GM12878 (cell line): ENCODE results near the gene ACVR2A. TPM values are rescaled to one million over a fixed set of nuclear protein-coding genes. Genes with fewer than 3 reads are reported as not detected.

Experiments used
- ATAC-seq: fragments of 200-7000 bp; cut with Tn5 transposase; 3 replicates; pipeline ENCODE4 v1.9.1; 2020; ENCODE audit warnings: mild to moderate bottlenecking, moderate library complexity
- BruUV-seq: library from RNA; stranded (reverse); fragments of 400-500 nt; replicated peaks from 2 replicates; lab custom pipeline; 2021; lab: Mats Ljungman, UMichigan
- CTCF ChIA-PET: fragments of 300-600 bp; sonication (Branson Sonifier 250); formaldehyde crosslinking; extraction: SDS; loops from one replicate; lab custom pipeline; 2021; ENCODE audit warnings: inconsistent platforms; lab: Yijun Ruan, JAX
- POLR2A ChIA-PET: fragments of 350-600 bp; formaldehyde crosslinking; extraction: SDS; loops from one replicate; lab custom pipeline; 2021; ENCODE audit warnings: inconsistent platforms; lab: Charles Lee
- RAD21 ChIA-PET: fragments of 300-600 bp; sonication (Branson Sonifier 250); formaldehyde crosslinking; loops from one replicate; lab custom pipeline; 2023; ENCODE audit warnings: antibody characterized with exemption; ENCODE audit not compliant: unreplicated experiment; lab: Charles Lee
- SMC1A ChIA-PET: fragments of 300-600 bp; sonication (Branson Sonifier 250); formaldehyde crosslinking; loops from one replicate; lab custom pipeline; 2023; ENCODE audit not compliant: unreplicated experiment, uncharacterized antibody; lab: Charles Lee
- DNase-seq: peaks from one replicate; pipeline ENCODE4 v3.0.0-alpha.2; 2011; ENCODE audit warnings: low read depth, low spot score
- FAIRE-seq: peaks from 3 replicates; lab custom pipeline; 2011; peaks lifted over from hg19 to GRCh38; lab: Jason Lieb, UNC
- H2AFZ ChIP-seq: 2 replicates; pipeline ENCODE4 v1.6.0; 2011; ENCODE audit warnings: low read depth, low read length, control low read depth; ENCODE audit not compliant: control insufficient read depth
- H3K27ac ChIP-seq: 2 replicates; pipeline ENCODE4 v1.5.1; 2011; ENCODE audit warnings: control low read depth; ENCODE audit not compliant: control insufficient read depth, insufficient read depth
- H3K27me3 ChIP-seq, 2 experiments: replicated peaks in 1 of 2; 2 replicates each; pipeline versions ENCODE4 v1.6.0 to v1.6.1; 2011; ENCODE audit warnings: low read length in 1 of 2; ENCODE audit not compliant: control insufficient read depth in 2 of 2, insufficient read depth in 2 of 2
- H3K36me3 ChIP-seq, 2 experiments: 2 replicates each; pipeline ENCODE4 v1.5.1; 2011; ENCODE audit warnings: low read length in 1 of 2; ENCODE audit not compliant: control insufficient read depth in 2 of 2, insufficient read depth in 2 of 2
- H3K4me1 ChIP-seq: 2 replicates; pipeline ENCODE4 v1.6.1; 2011; ENCODE audit warnings: mild to moderate bottlenecking, low read length, moderate library complexity, mixed read lengths; ENCODE audit not compliant: control insufficient read depth, insufficient read depth
- H3K4me2 ChIP-seq: 2 replicates; pipeline ENCODE4 v1.6.0; 2011; ENCODE audit warnings: control low read depth; ENCODE audit not compliant: control insufficient read depth, insufficient read depth
- H3K4me3 ChIP-seq: fragments of 200-600 bp; sonication (generic); 2 replicates; pipeline ENCODE4 v1.5.1; 2016
- H3K79me2 ChIP-seq: 2 replicates; pipeline ENCODE4 v1.6.0; 2011; ENCODE audit warnings: low read length; ENCODE audit not compliant: control insufficient read depth, insufficient read depth
- H3K9ac ChIP-seq: 2 replicates; pipeline ENCODE4 v1.8.0; 2011; ENCODE audit warnings: low read length, control low read depth, mixed read lengths; ENCODE audit not compliant: control insufficient read depth, insufficient read depth
- H3K9me3 ChIP-seq: replicated peaks from 3 replicates; pipeline ENCODE4 v1.5.1; 2011; ENCODE audit warnings: mild to moderate bottlenecking, low read length; ENCODE audit not compliant: control insufficient read depth, insufficient read depth
- H4K20me1 ChIP-seq: 2 replicates; pipeline ENCODE4 v1.6.0; 2011; ENCODE audit not compliant: control insufficient read depth, insufficient read depth
- CREB1 ChIP-seq: IDR thresholded peaks from 2 replicates; pipeline ENCODE4 v1.6.1; 2012; ENCODE audit warnings: low read depth, mild to moderate bottlenecking, inconsistent platforms
- CTCF ChIP-seq, 3 experiments: IDR thresholded peaks in 2 of 3; conservative IDR thresholded peaks in 1 of 3; 2 replicates each; pipeline ENCODE4 v1.5.1; 2011; ENCODE audit warnings: low read depth in 3 of 3, low read length in 3 of 3, mild to moderate bottlenecking in 3 of 3, control low read depth in 2 of 3, moderate library complexity in 2 of 3, inconsistent platforms in 1 of 3, mixed read lengths in 1 of 3; ENCODE audit not compliant: control insufficient read depth in 2 of 3, insufficient read depth in 1 of 3; ENCODE audit errors: extremely low read depth in 1 of 3
- EED ChIP-seq: sonication (generic); IDR thresholded peaks from 2 replicates; pipeline ENCODE4 v1.6.1; 2016; ENCODE audit warnings: antibody characterized with exemption, low read depth
- GATAD2B ChIP-seq: fragments of 450-650 bp; conservative IDR thresholded peaks from 2 replicates; pipeline ENCODE4 v1.6.1; 2017; ENCODE audit warnings: low read depth, mild to moderate bottlenecking, moderate library complexity
- KLF5 ChIP-seq: fragments of 450-650 bp; IDR thresholded peaks from 2 replicates; pipeline ENCODE4 v1.6.1; 2014; ENCODE audit warnings: mild to moderate bottlenecking; ENCODE audit not compliant: partially characterized antibody
- LARP7 ChIP-seq: fragments of 450-650 bp; IDR thresholded peaks from 2 replicates; pipeline ENCODE4 v1.6.1; 2017; ENCODE audit warnings: mild to moderate bottlenecking
- NRF1 ChIP-seq: conservative IDR thresholded peaks from 2 replicates; pipeline ENCODE4 v1.6.1; 2011; ENCODE audit warnings: mild to moderate bottlenecking, low read depth, low read length, improper control_type of control experiment
- POLR2A ChIP-seq: IDR thresholded peaks from 2 replicates; pipeline ENCODE4 v1.6.1; 2011; ENCODE audit warnings: low read depth, mild to moderate bottlenecking, low read length
- POU2F2 ChIP-seq: IDR thresholded peaks from 3 replicates; pipeline ENCODE4 v1.6.1; 2011; ENCODE audit warnings: low read depth, mild to moderate bottlenecking, low read length, borderline replicate concordance
- RAD21 ChIP-seq: IDR thresholded peaks from 2 replicates; pipeline ENCODE4 v1.6.1; 2011; ENCODE audit warnings: mild to moderate bottlenecking, low read depth, low read length, moderate library complexity; ENCODE audit not compliant: insufficient read depth
- RB1 ChIP-seq: fragments of 450-650 bp; formaldehyde crosslinking; IDR thresholded peaks from 2 replicates; pipeline ENCODE4 v1.6.1; 2017; ENCODE audit warnings: mild to moderate bottlenecking, borderline replicate concordance
- SP1 ChIP-seq: IDR thresholded peaks from one replicate; pipeline ENCODE4 v1.6.1; 2011; ENCODE audit warnings: low read depth, low read length
- WRNIP1 ChIP-seq: IDR thresholded peaks from 2 replicates; pipeline ENCODE4 v1.6.1; 2011; ENCODE audit warnings: low read depth, low read length, improper control_type of control experiment, borderline replicate concordance
- ZNF24 ChIP-seq: fragments of 450-650 bp; IDR thresholded peaks from 2 replicates; pipeline ENCODE4 v1.6.1; 2017; ENCODE audit warnings: antibody characterized with exemption, mild to moderate bottlenecking
- ZNF622 ChIP-seq: fragments of 450-650 bp; IDR thresholded peaks from 2 replicates; pipeline ENCODE4 v1.6.1; 2017; ENCODE audit warnings: mild to moderate bottlenecking, inconsistent platforms
- ZNF687 ChIP-seq: fragments of 450-650 bp; IDR thresholded peaks from 2 replicates; pipeline ENCODE4 v1.6.1; 2017; ENCODE audit warnings: mild to moderate bottlenecking, moderate library complexity
- WGBS: methylation state at CpG from one replicate; pipeline ENCODE4 v1.1.6; 2016; ENCODE audit warnings: low lambda C conversion rate; ENCODE audit not compliant: insufficient replicate concordance, insufficient coverage; ENCODE audit errors: missing lambda C conversion rate; 5-methylcytosine and 5-hydroxymethylcytosine counted together
- in situ Hi-C: fragments of 300-500 bp; cut with MboI; formaldehyde crosslinking; loops from 9 replicates; pipeline ENCODE4 v1.14.3; 2018; ENCODE audit warnings: mixed read lengths
- intact Hi-C: fragments of 100-400 bp; cut with micrococcal nuclease; formaldehyde crosslinking; loops from one replicate; pipeline ENCODE4 v1.14.2; 2022; ENCODE audit not compliant: unreplicated experiment
- polyA plus RNA-seq, 11 experiments: library from polyadenylated mRNA; depleted of rRNA in 4 of 11; unstranded in 6 of 11; stranded (reverse) in 5 of 11; fragments of >200 nt; fragmentation: Nextera tagmentation in 4 of 11; fragmentation: Illumina TruSeq in 1 of 11; extraction: Ambion mirVana in 4 of 11; extraction: Trizol in 1 of 11; gene quantifications; 1 replicate in 1 of 11; 2 replicates in 10 of 11; pipeline versions ENCODE4 v1.2.1 to v1.2.3, GENCODE V29; 2011 to 2016; ENCODE audit warnings: inconsistent platforms in 2 of 11, missing spikeins in 2 of 11, low read depth in 1 of 11
- total RNA-seq, 4 experiments: library from RNA; depleted of rRNA in 3 of 4; stranded (reverse); fragments of >200 nt in 3 of 4; fragmentation: Illumina TruSeq in 1 of 4; extraction: Trizol in 1 of 4; gene quantifications; 2 replicates each; pipeline versions ENCODE4 v1.2.1 to v1.2.3, GENCODE V29; 2013 to 2021
- TF ChIP-seq, protein P1 (sequence below): fragments of 450-650 bp; IDR thresholded peaks from 2 replicates; pipeline ENCODE4 v1.6.1; 2017; ENCODE audit warnings: mild to moderate bottlenecking

The ACVR2A gene
- total and polyA plus RNA-seq, 10 of the 15 experiments (the other 5 are each of a cell fraction or from before 2014, with no cell fraction given) = 0.42 to 3.0 (median 1.7) TPM

- in situ Hi-C loops = loop anchor here (5.0 kb wide), 1 partner anchor 1054 kb away; no protein-coding TSS in a partner anchor
- no peak for TF ChIP-seq ZNF24
- TF ChIP-seq NRF1 = no peak
- TF ChIP-seq POU2F2 = no peak
- TF ChIP-seq RB1 = no peak
- TF ChIP-seq EED = no peak
- TF ChIP-seq LARP7 = no peak
- TF ChIP-seq GATAD2B = no peak
- TF ChIP-seq, protein P1, sequence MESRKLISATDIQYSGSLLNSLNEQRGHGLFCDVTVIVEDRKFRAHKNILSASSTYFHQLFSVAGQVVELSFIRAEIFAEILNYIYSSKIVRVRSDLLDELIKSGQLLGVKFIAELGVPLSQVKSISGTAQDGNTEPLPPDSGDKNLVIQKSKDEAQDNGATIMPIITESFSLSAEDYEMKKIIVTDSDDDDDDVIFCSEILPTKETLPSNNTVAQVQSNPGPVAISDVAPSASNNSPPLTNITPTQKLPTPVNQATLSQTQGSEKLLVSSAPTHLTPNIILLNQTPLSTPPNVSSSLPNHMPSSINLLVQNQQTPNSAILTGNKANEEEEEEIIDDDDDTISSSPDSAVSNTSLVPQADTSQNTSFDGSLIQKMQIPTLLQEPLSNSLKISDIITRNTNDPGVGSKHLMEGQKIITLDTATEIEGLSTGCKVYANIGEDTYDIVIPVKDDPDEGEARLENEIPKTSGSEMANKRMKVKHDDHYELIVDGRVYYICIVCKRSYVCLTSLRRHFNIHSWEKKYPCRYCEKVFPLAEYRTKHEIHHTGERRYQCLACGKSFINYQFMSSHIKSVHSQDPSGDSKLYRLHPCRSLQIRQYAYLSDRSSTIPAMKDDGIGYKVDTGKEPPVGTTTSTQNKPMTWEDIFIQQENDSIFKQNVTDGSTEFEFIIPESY = no peak
- no peak for TF ChIP-seq ZNF622
- TF ChIP-seq KLF5 = no peak
- peak; percentile 75 to 80 (median 79) for TF ChIP-seq CTCF (IDR thresholded peaks at IDR 0.05 in 2 of 3, conservative IDR thresholded peaks at IDR 0.05 in 1 of 3; ENCODE audit: control insufficient read depth in 2 of 3, extremely low read depth in 1 of 3, insufficient read depth in 1 of 3, low read depth in 3 of 3, low read length in 3 of 3)
- TF ChIP-seq SP1 = no peak
- peak; percentile 78 for TF ChIP-seq RAD21
- no peak for TF ChIP-seq POLR2A
- no peak for TF ChIP-seq ZNF687
- no peak for TF ChIP-seq CREB1
- TF ChIP-seq WRNIP1 = no peak
Measured at GRCh38 chr2:147937744-147938349, 93.0 kb downstream of the ACVR2A start.

More at GRCh38 chr2:147937744-147938349, 93.0 kb downstream of the ACVR2A start:
- FAIRE-seq = peak; percentile 74
- ATAC-seq = peak; percentile 77
- intact Hi-C loops = loop anchor here (1.0 to 10.0 kb wide), 4 partner anchors 264 to 1053 kb away; partner anchors contain the start of gene EPC2
- H2AFZ ChIP-seq = no peak overlapping the region
- H3K4me2 ChIP-seq = no peak overlapping the region
- no TSS peak for BruUV-seq
- H3K27ac ChIP-seq = no peak overlapping the region
- ChIA-PET POLR2A (no interaction called here), SMC1A (interaction anchor here (0.5 to 4.9 kb wide), 5 partner anchors 10 to 1113 kb away, joined by 3 to 48 read pairs (median 3); no protein-coding TSS in a partner anchor), RAD21 (interaction anchor here (3.0 kb wide), 1 partner anchor 571 kb away, joined by 21 read pairs; no protein-coding TSS in a partner anchor), CTCF (interaction anchor here (0.7 to 3.9 kb wide), 5 partner anchors 10 to 1053 kb away, joined by 3 to 52 read pairs (median 4); no protein-coding TSS in a partner anchor)
- DNase-seq = no peak
- no peaks in the 10 kb centered on the region for H3K9me3 ChIP-seq
- no peak overlapping the region for H3K9ac ChIP-seq
- H3K4me3 ChIP-seq = no peak overlapping the region
- H3K36me3 ChIP-seq = peaks cover 0 to 2% of the 10 kb centered on the region in 2 experiments; a peak in 1 of 4 replicates
- no peaks in the 10 kb centered on the region for H3K79me2 ChIP-seq
- H4K20me1 ChIP-seq = no peaks in the 10 kb centered on the region
- no peaks in the 10 kb centered on the region for H3K4me1 ChIP-seq
- WGBS = 33% methylated on average over 3 of the region's 3 CpGs
- H3K27me3 ChIP-seq = no peaks in the 10 kb centered on the region
